ENCODE results near the gene ABCA2. TPM values are rescaled to one million over a fixed set of nuclear protein-coding genes. Genes with fewer than 3 reads are reported as not detected.

ABCA2 gene
- total RNA-seq, 1 donor from 2014 or later, result 26.4 TPM

GRCh38 chr9:137025517-137025966 lies 2.5 kb downstream of the ABCA2 start:
- no peak overlapping the region for H3K4me3 Mint-ChIP-seq (ENCODE audit: low read depth)
- H3K27ac Mint-ChIP-seq, result no peak overlapping the region
- H3K27me3 Mint-ChIP-seq, result peaks cover 3% of the 10 kb centered on the region
- no peaks in the 10 kb centered on the region for H3K36me3 Mint-ChIP-seq (ENCODE audit: insufficient read depth)
- TF ChIP-seq CTCF (IDR thresholded peaks at IDR 0.05; ENCODE audit: unreplicated experiment), result no peak
- peaks cover 2% of the 10 kb centered on the region for H3K4me1 Mint-ChIP-seq (ENCODE audit: low read depth)
- H3K9me3 Mint-ChIP-seq (ENCODE audit: low read depth), result no peaks in the 10 kb centered on the region
- DNase-seq (ENCODE audit: low spot score, unreplicated experiment), result no peak

GRCh38 chr9:137023583-137023991 lies 4.5 kb downstream of the ABCA2 start:
- no peak overlapping the region for H3K27ac Mint-ChIP-seq
- no peak for DNase-seq (ENCODE audit: low spot score, unreplicated experiment)
- no peaks in the 10 kb centered on the region for H3K9me3 Mint-ChIP-seq (ENCODE audit: low read depth)
- no peak for TF ChIP-seq CTCF (IDR thresholded peaks at IDR 0.05; ENCODE audit: unreplicated experiment)
- H3K4me3 Mint-ChIP-seq (ENCODE audit: low read depth), result no peak overlapping the region
- H3K27me3 Mint-ChIP-seq, result peaks cover 3% of the 10 kb centered on the region
- H3K36me3 Mint-ChIP-seq (ENCODE audit: insufficient read depth), result no peaks in the 10 kb centered on the region
- H3K4me1 Mint-ChIP-seq (ENCODE audit: low read depth), result peaks cover 2% of the 10 kb centered on the region

GRCh38 chr9:137023157-137023556 lies 4.9 kb downstream of the ABCA2 start:
- no peak for DNase-seq (ENCODE audit: low spot score, unreplicated experiment)
- H3K4me3 Mint-ChIP-seq (ENCODE audit: low read depth), result no peak overlapping the region
- H3K4me1 Mint-ChIP-seq (ENCODE audit: low read depth), result peaks cover 2% of the 10 kb centered on the region

GRCh38 chr9:137022662-137023008 lies 5.4 kb downstream of the ABCA2 start:
- TF ChIP-seq CTCF (IDR thresholded peaks at IDR 0.05; ENCODE audit: unreplicated experiment), result no peak
- Mint-ChIP-seq H3K36me3 (ENCODE audit: insufficient read depth) (no peaks in the 10 kb centered on the region), H3K9me3 (ENCODE audit: low read depth) (no peaks in the 10 kb centered on the region), H3K4me1 (ENCODE audit: low read depth) (peaks cover 2% of the 10 kb centered on the region), H3K4me3 (ENCODE audit: low read depth) (no peak overlapping the region), H3K27ac (no peak overlapping the region), H3K27me3 (peaks cover 3% of the 10 kb centered on the region)
- DNase-seq (ENCODE audit: low spot score, unreplicated experiment), result no peak

More at GRCh38 chr9:137023157-137023556, 4.9 kb downstream of the ABCA2 start:
- no peak overlapping the region for H3K27ac Mint-ChIP-seq
- H3K27me3 Mint-ChIP-seq, result peaks cover 3% of the 10 kb centered on the region
- no peak for TF ChIP-seq CTCF (IDR thresholded peaks at IDR 0.05; ENCODE audit: unreplicated experiment)
- no peaks in the 10 kb centered on the region for H3K36me3 Mint-ChIP-seq (ENCODE audit: insufficient read depth)
- no peaks in the 10 kb centered on the region for H3K9me3 Mint-ChIP-seq (ENCODE audit: low read depth)

GRCh38 chr9:137021979-137022661 lies 5.9 kb downstream of the ABCA2 start:
- DNase-seq (ENCODE audit: low spot score, unreplicated experiment), result no peak
- H3K27ac Mint-ChIP-seq, result no peak overlapping the region
- H3K27me3 Mint-ChIP-seq, result peaks cover under 1% of the 10 kb centered on the region
- peaks cover under 1% of the 10 kb centered on the region for H3K4me1 Mint-ChIP-seq (ENCODE audit: low read depth)
- H3K4me3 Mint-ChIP-seq (ENCODE audit: low read depth), result no peak overlapping the region
- no peaks in the 10 kb centered on the region for H3K9me3 Mint-ChIP-seq (ENCODE audit: low read depth)
- no peaks in the 10 kb centered on the region for H3K36me3 Mint-ChIP-seq (ENCODE audit: insufficient read depth)
- no peak for TF ChIP-seq CTCF (IDR thresholded peaks at IDR 0.05; ENCODE audit: unreplicated experiment)
